ENCODE measurements around the gene RPS6KL1.

Gene RPS6KL1

GRCh38 chr14:74917646-74918081 is 5.4 kb downstream of the RPS6KL1 start:
- in situ Hi-C loops (cut with MboI; ENCODE audit: low pct_unique_long_range_greater_than_20kb, low sequenced_read_pairs): loop anchor here (25.0 kb wide), 1 partner anchor 170 kb away; no protein-coding TSS in a partner anchor
- no peak for DNase-seq

- in situ Hi-C loops (cut with MboI; ENCODE audit: low pct_unique_long_range_greater_than_20kb, low sequenced_read_pairs): loop anchor here (25.0 kb wide), 1 partner anchor 170 kb away; no protein-coding TSS in a partner anchor
- no peak for DNase-seq
Measured at GRCh38 chr14:74917178-74917543, 5.9 kb downstream of the RPS6KL1 start.

- no peak for DNase-seq
- in situ Hi-C loops (cut with MboI; ENCODE audit: low pct_unique_long_range_greater_than_20kb, low sequenced_read_pairs): loop anchor here (25.0 kb wide), 1 partner anchor 171 kb away; no protein-coding TSS in a partner anchor
Measured at GRCh38 chr14:74915826-74916225, 7.2 kb downstream of the RPS6KL1 start.

GRCh38 chr14:74915426-74915825 is 7.6 kb downstream of the RPS6KL1 start:
- DNase-seq: no peak
- in situ Hi-C loops (cut with MboI; ENCODE audit: low pct_unique_long_range_greater_than_20kb, low sequenced_read_pairs): loop anchor here (25.0 kb wide), 1 partner anchor 172 kb away; no protein-coding TSS in a partner anchor

GRCh38 chr14:74913986-74914573 is 9.0 kb downstream of the RPS6KL1 start:
- DNase-seq: peak; percentile 58

GRCh38 chr14:74913393-74913910 is 9.6 kb downstream of the RPS6KL1 start:
- in situ Hi-C loops (cut with MboI; ENCODE audit: low pct_unique_long_range_greater_than_20kb, low sequenced_read_pairs): loop anchor here (25.0 kb wide), 1 partner anchor 174 kb away; no protein-coding TSS in a partner anchor
- DNase-seq: no peak

More at GRCh38 chr14:74913986-74914573, 9.0 kb downstream of the RPS6KL1 start:
- in situ Hi-C loops (cut with MboI; ENCODE audit: low pct_unique_long_range_greater_than_20kb, low sequenced_read_pairs): loop anchor here (25.0 kb wide), 1 partner anchor 173 kb away; no protein-coding TSS in a partner anchor

- no peak for DNase-seq
- in situ Hi-C loops (cut with MboI; ENCODE audit: low pct_unique_long_range_greater_than_20kb, low sequenced_read_pairs): loop anchor here (25.0 kb wide), 1 partner anchor 174 kb away; no protein-coding TSS in a partner anchor
Measured at GRCh38 chr14:74912801-74913200, 10.3 kb downstream of the RPS6KL1 start.

- no peak for DNase-seq
- in situ Hi-C loops (cut with MboI; ENCODE audit: low pct_unique_long_range_greater_than_20kb, low sequenced_read_pairs): loop anchor here (25.0 kb wide), 1 partner anchor 175 kb away; no protein-coding TSS in a partner anchor
Measured at GRCh38 chr14:74912111-74912510, 10.9 kb downstream of the RPS6KL1 start.

- in situ Hi-C loops (cut with MboI; ENCODE audit: low pct_unique_long_range_greater_than_20kb, low sequenced_read_pairs): loop anchor here (25.0 kb wide), 1 partner anchor 176 kb away; no protein-coding TSS in a partner anchor
- DNase-seq: no peak
Measured at GRCh38 chr14:74911704-74912103, 11.4 kb downstream of the RPS6KL1 start.

- no peak for DNase-seq
- in situ Hi-C loops (cut with MboI; ENCODE audit: low pct_unique_long_range_greater_than_20kb, low sequenced_read_pairs): loop anchor here (25.0 kb wide), 1 partner anchor 176 kb away; no protein-coding TSS in a partner anchor
Measured at GRCh38 chr14:74911221-74911620, 11.8 kb downstream of the RPS6KL1 start.

- no peak for DNase-seq
- in situ Hi-C loops (cut with MboI; ENCODE audit: low pct_unique_long_range_greater_than_20kb, low sequenced_read_pairs): loop anchor here (25.0 kb wide), 1 partner anchor 177 kb away; no protein-coding TSS in a partner anchor
Measured at GRCh38 chr14:74910556-74910955, 12.5 kb downstream of the RPS6KL1 start.

- no peak for DNase-seq
- in situ Hi-C loops (cut with MboI; ENCODE audit: low pct_unique_long_range_greater_than_20kb, low sequenced_read_pairs): loop anchor here (25.0 kb wide), 1 partner anchor 177 kb away; no protein-coding TSS in a partner anchor
Measured at GRCh38 chr14:74909911-74910310, 13.1 kb downstream of the RPS6KL1 start.

- DNase-seq: no peak
- in situ Hi-C loops (cut with MboI; ENCODE audit: low pct_unique_long_range_greater_than_20kb, low sequenced_read_pairs): loop anchor here (25.0 kb wide), 1 partner anchor 178 kb away; no protein-coding TSS in a partner anchor
Measured at GRCh38 chr14:74909501-74909900, 13.6 kb downstream of the RPS6KL1 start.

GRCh38 chr14:74908861-74909341 is 14.2 kb downstream of the RPS6KL1 start:
- no peak for DNase-seq
- in situ Hi-C loops (cut with MboI; ENCODE audit: low pct_unique_long_range_greater_than_20kb, low sequenced_read_pairs): loop anchor here (25.0 kb wide), 1 partner anchor 178 kb away; no protein-coding TSS in a partner anchor

- DNase-seq: no peak
- in situ Hi-C loops (cut with MboI; ENCODE audit: low pct_unique_long_range_greater_than_20kb, low sequenced_read_pairs): loop anchor here (25.0 kb wide), 1 partner anchor 180 kb away; no protein-coding TSS in a partner anchor
Measured at GRCh38 chr14:74907744-74908143, 15.3 kb downstream of the RPS6KL1 start.

- DNase-seq: no peak
- in situ Hi-C loops (cut with MboI; ENCODE audit: low pct_unique_long_range_greater_than_20kb, low sequenced_read_pairs): loop anchor here (25.0 kb wide), 1 partner anchor 180 kb away; no protein-coding TSS in a partner anchor
Measured at GRCh38 chr14:74906925-74907521, 16.0 kb downstream of the RPS6KL1 start.

GRCh38 chr14:74905595-74906142 is 17.4 kb downstream of the RPS6KL1 start:
- in situ Hi-C loops (cut with MboI; ENCODE audit: low pct_unique_long_range_greater_than_20kb, low sequenced_read_pairs): loop anchor here (25.0 kb wide), 1 partner anchor 182 kb away; no protein-coding TSS in a partner anchor
- peak; percentile 64 for DNase-seq

GRCh38 chr14:74904635-74905503 is 18.2 kb downstream of the RPS6KL1 start:
- DNase-seq: no peak
- in situ Hi-C loops (cut with MboI; ENCODE audit: low pct_unique_long_range_greater_than_20kb, low sequenced_read_pairs): loop anchor here (25.0 kb wide), 1 partner anchor 182 kb away; no protein-coding TSS in a partner anchor
